GM10847 (cell line): ENCODE results near the gene BRAT1.

ENCODE experiments used
- POLR2A ChIP-seq: IDR thresholded peaks from 2 replicates; pipeline ENCODE4 v1.6.1; 2011; ENCODE audit not compliant: insufficient read length; ENCODE audit errors: extremely low read depth

Gene BRAT1

DNA sequence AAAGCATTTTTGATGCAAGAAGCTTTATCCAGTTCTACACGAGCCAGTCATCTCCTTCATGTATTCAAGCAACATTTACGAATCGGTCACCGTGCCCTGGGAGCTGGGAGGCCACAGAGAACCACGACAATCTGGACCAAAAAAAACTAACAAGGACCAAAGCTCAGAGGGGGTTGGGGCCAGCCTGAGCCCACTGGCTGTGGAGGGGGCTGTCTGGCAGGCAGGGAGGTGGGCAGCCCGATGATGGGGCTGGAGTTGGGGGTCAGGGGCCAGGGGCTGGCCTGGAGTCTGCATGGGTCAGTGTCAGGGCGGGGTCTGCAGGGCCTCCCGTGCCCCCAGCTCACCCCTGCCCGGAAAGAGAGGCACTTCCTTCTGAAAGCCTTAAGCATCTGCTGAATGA lies 66.6 kb downstream of the BRAT1 start:
- TF ChIP-seq POLR2A, result no peak

- no peak for TF ChIP-seq POLR2A
These were observed 67.1 kb downstream of the BRAT1 start for GRCh38 chr7:2488272-2488645.
